GM23248 (cell line): Measurements from ENCODE around the gene PHF12. TPM values are rescaled to one million over a fixed set of nuclear protein-coding genes. Genes with fewer than 3 reads are reported as not detected.
"Not testable (repeated sequence)": the region's sequence is repeated elsewhere in the genome, so short reads cannot be mapped to it uniquely, and the experiment has no call there.

Source experiments
- DNase-seq: peaks from one replicate; pipeline ENCODE4 v3.0.0-alpha.2; 2015
- H2AFZ ChIP-seq: fragments of 200-600 bp; sonication (generic); 2 replicates; pipeline ENCODE4 v1.6.1; 2016; ENCODE audit warnings: antibody characterized with exemption
- H3F3A ChIP-seq: fragments of 200-600 bp; sonication (generic); 2 replicates; pipeline ENCODE4 v1.6.1; 2016; ENCODE audit warnings: mild to moderate bottlenecking, antibody characterized with exemption, mixed run types; ENCODE audit not compliant: insufficient read depth
- H3K27ac ChIP-seq: fragments of 200-600 bp; sonication (generic); 2 replicates; pipeline ENCODE4 v1.5.1; 2016; ENCODE audit warnings: mild to moderate bottlenecking
- H3K27me3 ChIP-seq: fragments of 200-600 bp; sonication (generic); replicated peaks from 2 replicates; pipeline ENCODE4 v1.6.1; 2016; ENCODE audit warnings: mild to moderate bottlenecking; ENCODE audit not compliant: insufficient read depth
- H3K36me3 ChIP-seq: fragments of 200-600 bp; sonication (generic); 2 replicates; pipeline ENCODE4 v1.6.1; 2016; ENCODE audit warnings: low read depth, mild to moderate bottlenecking
- H3K4me1 ChIP-seq: fragments of 200-600 bp; sonication (generic); 2 replicates; pipeline ENCODE4 v1.6.1; 2016; ENCODE audit warnings: mild to moderate bottlenecking; ENCODE audit not compliant: insufficient read depth
- H3K4me2 ChIP-seq: fragments of 200-600 bp; sonication (generic); one replicate; pipeline ENCODE4 v1.6.1; 2016; ENCODE audit warnings: mild to moderate bottlenecking; ENCODE audit not compliant: unreplicated experiment
- H3K4me3 ChIP-seq: fragments of 200-600 bp; sonication (generic); 2 replicates; pipeline ENCODE4 v1.5.1; 2016; ENCODE audit warnings: mild to moderate bottlenecking
- H3K79me2 ChIP-seq: fragments of 200-600 bp; sonication (generic); 2 replicates; pipeline ENCODE4 v1.6.1; 2016; ENCODE audit warnings: mild to moderate bottlenecking; ENCODE audit not compliant: insufficient read depth
- H3K9ac ChIP-seq: fragments of 200-600 bp; sonication (generic); 2 replicates; pipeline ENCODE4 v1.6.1; 2016; ENCODE audit warnings: mild to moderate bottlenecking
- H3K9me2 ChIP-seq: fragments of 200-600 bp; sonication (generic); 2 replicates; pipeline ENCODE4 v1.6.1; 2016; ENCODE audit warnings: mixed run types, mild to moderate bottlenecking, moderate library complexity; ENCODE audit not compliant: insufficient read depth
- H3K9me3 ChIP-seq: fragments of 200-600 bp; sonication (generic); one replicate; pipeline ENCODE4 v1.6.1; 2017; ENCODE audit warnings: low read depth
- H4K20me1 ChIP-seq: fragments of 200-600 bp; sonication (generic); 2 replicates; pipeline ENCODE4 v1.6.0; 2016; ENCODE audit not compliant: insufficient read depth
- EZH2 ChIP-seq: fragments of 200-600 bp; sonication (generic); IDR thresholded peaks from 2 replicates; pipeline ENCODE4 v1.6.1; 2018; ENCODE audit warnings: antibody characterized with exemption, mild to moderate bottlenecking; ENCODE audit not compliant: insufficient read depth, poor library complexity, severe bottlenecking
- EZH2phosphoT487 ChIP-seq: fragments of 200-600 bp; sonication (generic); IDR thresholded peaks from 2 replicates; pipeline ENCODE4 v1.6.1; 2018; ENCODE audit warnings: antibody characterized with exemption, moderate library complexity, mild to moderate bottlenecking, low read depth; ENCODE audit not compliant: insufficient read depth
- WGBS, 2 experiments: methylation state at CpG; one replicate each; pipeline ENCODE4 v1.1.6; 2015 to 2017; ENCODE audit warnings: low lambda C conversion rate in 2 of 2, low coverage in 1 of 2; ENCODE audit errors: missing lambda C conversion rate in 2 of 2; 5-methylcytosine and 5-hydroxymethylcytosine counted together
- in situ Hi-C: fragments of 300-500 bp; cut with MboI; formaldehyde crosslinking; loops from 2 replicates; pipeline ENCODE4 v1.15.0; 2020
- polyA plus RNA-seq: library from polyadenylated mRNA; unstranded; fragments of >200 nt; fragmentation: Nextera tagmentation; extraction: Ambion mirVana; gene quantifications from 2 replicates; pipeline ENCODE4 v1.2.1, GENCODE V29; 2016
- total RNA-seq: library from RNA; depleted of rRNA; stranded (reverse); fragments of >200 nt; shearing (Covaris generic); gene quantifications from 2 replicates; pipeline ENCODE4 v1.2.3, GENCODE V29; 2014

Gene PHF12
- total and polyA plus RNA-seq, 2 experiments from 2014 or later = 6.1 to 27.7 TPM

- TF ChIP-seq EZH2 (no peak), EZH2phosphoT487 (no peak)
- Histone ChIP-seq H3K79me2 (no peaks in the 10 kb centered on the region), H3K9me3 (no peaks in the 10 kb centered on the region), H3K27me3 (no peaks in the 10 kb centered on the region), H4K20me1 (no peaks in the 10 kb centered on the region), H3F3A (peaks cover 5% of the 10 kb centered on the region; the same call in 1 of the 2 replicates), H3K9ac (no peak overlapping the region), H3K4me3 (no peak overlapping the region), H3K36me3 (no peaks in the 10 kb centered on the region; the same call in 1 of the 2 replicates), H2AFZ (no peak overlapping the region), H3K4me1 (no peaks in the 10 kb centered on the region; the same call in 1 of the 2 replicates), H3K4me2 (no peak overlapping the region), H3K9me2 (no peaks in the 10 kb centered on the region), H3K27ac (no peak overlapping the region)
- 84 to 85% methylated on average over 4 of the region's 4 CpGs for WGBS, 2 experiments
- peak; percentile 42 for DNase-seq
- in situ Hi-C loops = no loop called here
These were observed 72.3 kb downstream of the PHF12 start for GRCh38 chr17:28878981-28879380.

GRCh38 chr17:28878158-28878910, 73.0 kb downstream of the PHF12 start:
- Histone ChIP-seq H3K27me3 (no peaks in the 10 kb centered on the region), H2AFZ (no peak overlapping the region), H3K4me3 (no peak overlapping the region), H3K36me3 (no peaks in the 10 kb centered on the region; the same call in 1 of the 2 replicates), H3K9me2 (no peaks in the 10 kb centered on the region), H3F3A (peaks cover 5% of the 10 kb centered on the region; the same call in 1 of the 2 replicates), H3K4me1 (no peaks in the 10 kb centered on the region; the same call in 1 of the 2 replicates), H3K9me3 (no peaks in the 10 kb centered on the region), H3K4me2 (no peak overlapping the region), H4K20me1 (no peaks in the 10 kb centered on the region), H3K27ac (no peak overlapping the region), H3K79me2 (no peaks in the 10 kb centered on the region), H3K9ac (no peak overlapping the region)
- in situ Hi-C loops = no loop called here
- DNase-seq = no peak
- TF ChIP-seq EZH2phosphoT487 = no peak
- TF ChIP-seq EZH2 = no peak
- WGBS, 2 experiments = 67 to 81% methylated on average over 2 of the region's 2 CpGs

- H3F3A ChIP-seq, in situ Hi-C loops, H3K9me3 ChIP-seq, H3K27me3 ChIP-seq, H3K9ac ChIP-seq, H3K4me1 ChIP-seq, H3K4me3 ChIP-seq, H3K4me2 ChIP-seq, DNase-seq, H4K20me1 ChIP-seq, H3K27ac ChIP-seq, H3K36me3 ChIP-seq, H2AFZ ChIP-seq, H3K9me2 ChIP-seq, H3K79me2 ChIP-seq: not testable (repeated sequence)
- 92 to 96% methylated on average over 6 of the region's 6 CpGs for WGBS, 2 experiments
These were observed 74.1 kb downstream of the PHF12 start for GRCh38 chr17:28877150-28877711.

GRCh38 chr17:28875848-28876550, 75.3 kb downstream of the PHF12 start:
- H2AFZ ChIP-seq = no peak overlapping the region
- TF ChIP-seq EZH2 = no peak
- no peak for TF ChIP-seq EZH2phosphoT487
- in situ Hi-C loops = no loop called here
- H3K4me3 ChIP-seq = no peak overlapping the region
- DNase-seq = no peak
- H3K79me2 ChIP-seq = no peaks in the 10 kb centered on the region
- no peaks in the 10 kb centered on the region for H3K27me3 ChIP-seq
- H3K36me3 ChIP-seq = no peaks in the 10 kb centered on the region
- no peaks in the 10 kb centered on the region for H3K9me3 ChIP-seq
- no peaks in the 10 kb centered on the region; the same call in 1 of the 2 replicates for H3K4me1 ChIP-seq
- no peak overlapping the region for H3K27ac ChIP-seq
- WGBS, 2 experiments = 48% methylated on average over 1 of the region's 1 CpG
- H3F3A ChIP-seq = peaks cover 5% of the 10 kb centered on the region; the same call in 1 of the 2 replicates
- H3K4me2 ChIP-seq = no peak overlapping the region
- H3K9me2 ChIP-seq = no peaks in the 10 kb centered on the region
- no peak overlapping the region for H3K9ac ChIP-seq
- H4K20me1 ChIP-seq = no peaks in the 10 kb centered on the region
